Ramos (cell line): ENCODE data around the gene B3GALT5.

Source experiments
- in situ Hi-C: fragments of 300-500 bp; cut with MboI; formaldehyde crosslinking; loops from one replicate; pipeline ENCODE4 v1.14.3; 2022; ENCODE audit warnings: low sequenced_read_pairs; ENCODE audit not compliant: unreplicated experiment

Gene B3GALT5

DNA sequence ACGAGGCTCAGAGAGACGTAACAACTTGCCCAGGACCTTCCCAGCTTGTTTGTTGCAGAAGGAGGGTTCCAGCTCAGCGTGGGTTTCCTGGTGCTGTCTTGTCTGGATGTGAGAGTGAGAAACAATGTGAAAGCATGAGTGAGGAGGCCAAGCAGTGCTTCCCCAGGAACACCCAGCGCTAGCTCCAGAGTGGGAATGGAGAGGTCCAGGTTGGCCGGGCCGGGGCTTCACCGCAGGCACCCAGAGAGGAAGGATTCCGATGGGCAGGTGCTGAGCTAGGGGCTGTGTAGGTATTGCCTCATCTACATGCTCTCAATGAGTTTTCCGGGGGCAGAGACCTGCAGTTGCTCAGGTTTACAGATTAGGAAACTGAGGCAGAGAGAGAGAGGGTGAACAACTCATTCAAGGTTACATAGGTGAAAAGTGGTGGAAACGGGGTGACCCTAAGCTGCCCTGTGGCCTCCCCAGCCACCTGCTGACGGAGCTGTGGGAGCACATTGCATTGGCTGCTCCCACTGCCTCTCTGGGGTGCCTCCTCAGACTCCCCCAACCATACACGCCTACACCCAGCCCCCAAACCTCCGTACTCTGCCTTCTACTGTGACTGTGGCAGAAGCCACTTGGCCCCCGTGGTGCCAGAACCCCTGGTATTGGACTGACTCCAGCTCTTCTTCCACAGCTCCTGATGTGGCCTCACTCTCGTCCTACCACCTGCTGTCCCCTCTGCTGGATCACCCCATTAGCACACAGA is 51.2 kb downstream of the B3GALT5 start:
- in situ Hi-C loops: no loop called here

DNA sequence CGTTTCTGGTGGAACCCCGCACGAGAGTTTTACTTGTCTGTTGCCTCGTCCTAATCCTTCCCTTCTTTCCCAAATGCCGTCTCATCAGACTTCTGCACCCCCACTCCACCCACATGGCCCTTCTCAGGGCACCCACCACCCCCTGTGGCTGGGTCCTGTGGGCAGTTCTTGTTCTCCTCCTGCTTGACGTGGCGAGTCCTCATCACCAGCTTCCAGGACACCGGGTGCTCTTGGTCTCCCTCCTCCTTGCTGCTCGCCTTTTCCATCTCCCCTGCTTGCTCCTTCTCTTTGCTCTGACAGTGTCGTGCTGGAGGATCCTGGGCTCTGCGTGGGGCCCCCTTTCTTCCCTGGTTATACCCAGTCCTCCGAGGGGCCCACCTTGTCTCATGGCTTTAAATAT is 51.8 kb downstream of the B3GALT5 start:
- in situ Hi-C loops: no loop called here

DNA sequence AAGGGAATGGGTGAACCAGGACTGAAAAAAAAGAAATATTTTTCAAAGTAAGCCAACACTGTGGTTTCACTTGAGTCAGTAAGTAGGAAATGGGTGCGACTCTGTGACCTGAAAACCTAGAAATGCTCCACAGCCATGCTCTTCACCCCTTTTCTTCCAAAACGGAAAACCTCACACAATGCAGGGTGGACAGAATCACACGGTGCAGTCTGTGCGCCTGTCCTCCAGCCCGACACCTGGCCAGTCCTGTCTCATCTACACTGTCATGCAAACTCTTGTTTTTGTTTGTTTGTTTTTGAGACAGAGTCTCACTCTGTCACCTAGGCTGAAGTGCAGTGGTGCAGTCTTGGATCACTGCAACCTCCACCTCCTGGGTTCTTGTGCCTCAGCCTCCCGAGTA is 53.3 kb downstream of the B3GALT5 start:
- in situ Hi-C loops: no loop called here

DNA sequence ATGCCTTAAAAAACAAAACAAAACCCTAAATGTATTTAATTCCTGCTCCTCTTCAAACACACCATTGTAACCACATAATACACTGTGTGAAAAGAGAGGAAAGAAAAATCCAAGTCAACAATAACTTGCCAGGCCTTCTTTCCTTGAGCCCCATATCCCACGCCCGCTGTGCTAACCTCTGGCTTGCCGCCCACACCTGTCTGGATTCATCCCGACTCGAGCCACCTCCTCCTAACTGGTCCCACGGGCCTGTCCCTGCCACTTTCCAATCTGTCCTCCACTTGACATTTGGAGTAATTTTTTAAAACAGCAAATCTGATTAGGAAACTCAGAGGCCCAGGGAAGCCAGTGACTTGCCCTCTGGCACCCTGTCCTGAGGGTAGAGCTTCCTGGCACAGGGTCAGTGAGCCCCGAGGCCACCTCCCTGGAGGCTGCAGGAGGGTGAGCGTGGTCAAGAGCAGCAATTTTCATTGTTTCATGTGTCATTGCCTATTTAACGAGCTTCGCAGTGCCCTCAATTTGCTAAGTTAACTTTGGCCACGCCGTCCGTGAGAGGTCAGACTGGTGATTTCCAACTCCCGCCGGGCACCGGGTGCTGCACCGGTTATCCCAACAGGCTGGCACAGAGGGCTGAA is 54.1 kb downstream of the B3GALT5 start:
- in situ Hi-C loops: no loop called here

DNA sequence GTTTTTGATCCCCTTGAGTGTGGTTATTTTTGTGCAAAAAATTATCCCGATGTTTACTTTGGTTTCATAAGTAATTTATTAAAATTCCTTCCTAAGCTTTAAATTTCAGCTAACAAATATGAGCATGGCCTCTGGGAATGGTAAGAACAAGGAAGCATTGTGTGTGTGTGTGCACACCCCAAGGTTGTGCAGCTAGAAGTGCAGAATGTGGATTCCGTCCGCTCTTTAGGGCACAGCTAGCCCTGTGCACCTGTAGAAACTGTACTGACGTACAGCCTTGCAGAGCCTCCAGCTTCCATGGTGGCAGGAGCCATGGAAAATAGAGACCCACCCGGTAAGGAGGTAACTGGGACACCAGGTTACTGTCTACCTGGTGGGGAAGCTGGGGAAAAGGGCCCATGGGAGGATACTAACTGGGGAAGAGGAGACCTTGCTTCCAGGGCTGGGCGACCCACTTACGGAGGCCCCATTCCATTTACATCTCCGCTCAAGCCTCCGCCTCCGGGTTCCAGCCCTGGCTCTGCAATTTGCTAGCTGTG is 54.7 kb downstream of the B3GALT5 start:
- in situ Hi-C loops: no loop called here

DNA sequence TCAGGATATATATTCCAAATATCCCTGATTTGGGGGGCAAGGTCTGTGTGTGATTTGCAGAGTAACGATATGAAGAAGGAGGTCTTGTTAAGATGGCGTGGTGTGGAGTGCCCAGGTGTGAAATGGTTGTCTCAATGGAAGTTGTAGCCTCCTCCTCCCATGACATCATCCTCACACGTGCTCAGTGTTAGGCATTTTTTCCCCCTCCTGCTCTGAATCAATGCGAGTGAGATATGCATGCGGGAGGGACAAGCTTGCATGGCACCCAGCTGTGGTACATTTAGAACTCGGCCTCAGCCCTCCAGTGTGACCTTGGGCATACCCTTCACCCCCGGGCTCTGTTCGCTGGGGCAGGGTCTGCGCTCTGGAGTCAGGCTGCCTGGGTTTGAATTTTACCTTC is 55.6 kb downstream of the B3GALT5 start:
- in situ Hi-C loops: no loop called here

DNA sequence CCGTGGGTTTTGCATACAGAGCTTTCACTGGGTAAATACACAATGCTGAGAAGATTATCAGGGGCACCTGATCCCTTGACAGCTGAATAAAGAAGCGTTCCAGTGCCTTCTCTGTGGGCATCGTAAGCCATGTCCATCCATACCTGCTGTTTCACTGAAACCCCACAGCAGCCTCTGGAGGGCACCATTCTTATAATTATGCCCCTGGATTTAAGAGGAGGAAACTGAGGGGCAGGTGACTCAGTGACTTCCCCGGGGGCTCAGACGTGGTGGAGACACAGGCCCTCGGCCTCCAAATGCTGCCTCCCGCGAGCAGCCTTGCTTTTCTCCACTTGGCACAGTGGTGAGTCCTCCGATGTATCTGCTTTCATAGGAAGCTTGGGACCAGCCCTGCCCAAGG is 56.7 kb downstream of the B3GALT5 start:
- in situ Hi-C loops: no loop called here

DNA sequence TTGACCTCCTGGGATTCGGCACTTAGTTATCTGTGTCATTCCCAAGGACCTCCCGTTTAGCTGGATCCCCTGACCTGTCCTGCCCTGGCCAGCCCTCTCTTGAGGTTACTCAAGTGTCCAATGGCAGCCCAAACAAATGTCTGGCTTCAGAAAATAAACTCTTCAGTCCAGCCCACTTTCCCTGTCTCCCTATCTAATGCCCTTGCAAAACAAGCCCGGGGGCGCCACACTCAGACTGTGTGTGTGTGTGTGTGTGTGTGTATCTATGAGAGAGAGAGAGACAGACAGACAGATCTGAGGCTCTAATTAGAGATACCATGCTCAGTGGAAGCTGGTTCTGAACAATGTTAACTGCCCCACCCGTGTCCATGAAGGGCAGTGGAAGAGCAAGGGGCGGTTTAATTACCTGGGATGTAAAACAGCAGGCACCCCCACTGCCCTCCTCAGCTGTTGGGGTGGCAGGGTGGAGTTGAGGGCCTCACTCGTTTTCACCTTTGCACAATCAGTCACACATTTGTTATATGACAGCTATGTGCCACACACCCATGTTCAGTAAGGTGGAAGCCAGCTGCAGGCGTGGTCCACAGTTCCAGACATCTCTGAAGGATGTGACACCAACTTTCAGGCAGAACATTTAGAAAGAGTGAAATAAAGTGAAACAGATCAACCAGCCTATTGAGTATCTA is 57.4 kb downstream of the B3GALT5 start:
- in situ Hi-C loops: no loop called here

DNA sequence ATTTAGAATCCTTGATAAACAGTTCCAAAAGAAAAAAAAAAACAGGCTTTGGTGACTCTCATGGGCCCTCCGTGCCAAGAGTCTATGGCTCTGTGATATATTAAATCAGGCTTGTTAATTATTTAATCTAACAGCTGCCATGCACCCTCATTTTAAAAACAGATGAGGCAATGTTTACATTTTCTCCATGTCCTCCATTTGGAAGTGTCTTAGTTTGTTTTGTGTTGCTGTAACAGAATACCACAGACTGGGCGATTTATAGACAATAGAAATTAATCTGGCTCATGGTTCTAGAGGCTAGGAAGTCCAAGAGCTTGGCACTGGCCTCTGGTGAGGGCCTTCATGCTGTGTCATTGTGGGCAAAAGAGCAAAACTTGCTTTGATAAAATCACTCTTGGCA is 58.0 kb downstream of the B3GALT5 start:
- in situ Hi-C loops: no loop called here

DNA sequence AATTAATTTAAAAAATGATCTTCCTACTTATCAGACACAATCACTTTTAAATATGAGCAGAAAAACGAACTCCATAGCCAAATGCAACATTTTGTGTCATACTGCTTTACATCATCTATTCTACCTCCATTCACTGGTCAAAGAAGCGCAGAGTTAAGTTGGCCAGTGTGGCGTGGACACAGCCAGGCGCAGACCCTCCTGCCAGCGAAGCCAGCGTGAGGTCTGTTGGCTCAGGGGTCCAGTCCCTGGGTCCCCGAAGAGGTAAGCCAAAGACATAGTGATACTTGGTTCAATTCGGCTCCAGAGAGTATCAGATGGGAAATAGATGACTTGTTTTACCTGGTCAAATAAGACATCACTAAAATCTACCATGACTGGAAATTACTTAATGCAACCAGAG is 59.2 kb downstream of the B3GALT5 start:
- in situ Hi-C loops: no loop called here

DNA sequence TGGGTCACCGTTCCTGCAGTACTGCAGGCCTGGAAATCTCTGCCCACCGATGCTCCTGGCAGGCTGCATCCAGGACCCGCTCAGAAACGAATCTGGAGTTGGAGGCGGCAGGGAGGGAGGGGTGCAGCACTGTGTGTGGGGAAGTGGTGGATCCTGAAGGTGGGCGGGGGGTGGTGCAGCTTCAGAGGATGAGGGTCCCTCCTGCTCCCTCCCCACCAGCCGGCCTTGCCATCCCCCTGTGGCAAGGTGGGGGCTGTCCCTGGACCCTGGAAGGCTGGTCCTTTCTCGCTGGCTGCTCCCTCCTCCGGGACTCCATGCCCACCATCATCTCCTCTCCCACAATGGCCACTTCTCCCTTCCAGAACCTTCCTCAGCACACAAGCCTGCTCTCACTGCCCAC is 60.4 kb downstream of the B3GALT5 start:
- in situ Hi-C loops: no loop called here

DNA sequence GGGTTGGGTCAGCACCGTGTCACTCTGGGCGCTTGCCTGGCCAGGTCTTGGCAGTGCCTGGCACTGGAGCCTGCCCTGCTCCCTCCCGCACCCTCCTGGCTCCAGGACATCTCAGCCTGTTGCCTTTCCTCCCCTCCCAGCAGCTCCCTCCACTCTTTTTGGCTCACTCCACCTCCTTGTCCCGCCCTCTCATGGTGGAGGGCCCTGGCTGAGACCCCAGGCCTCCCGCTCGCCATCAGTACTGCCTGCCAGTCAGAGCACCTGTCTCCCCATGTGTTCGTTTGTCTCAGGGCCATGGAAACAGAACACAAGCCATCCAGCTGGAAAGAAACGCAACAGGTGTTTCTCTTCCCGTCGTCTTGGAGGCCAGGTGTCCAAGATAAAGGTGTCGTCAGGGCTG is 61.0 kb downstream of the B3GALT5 start:
- in situ Hi-C loops: no loop called here

DNA sequence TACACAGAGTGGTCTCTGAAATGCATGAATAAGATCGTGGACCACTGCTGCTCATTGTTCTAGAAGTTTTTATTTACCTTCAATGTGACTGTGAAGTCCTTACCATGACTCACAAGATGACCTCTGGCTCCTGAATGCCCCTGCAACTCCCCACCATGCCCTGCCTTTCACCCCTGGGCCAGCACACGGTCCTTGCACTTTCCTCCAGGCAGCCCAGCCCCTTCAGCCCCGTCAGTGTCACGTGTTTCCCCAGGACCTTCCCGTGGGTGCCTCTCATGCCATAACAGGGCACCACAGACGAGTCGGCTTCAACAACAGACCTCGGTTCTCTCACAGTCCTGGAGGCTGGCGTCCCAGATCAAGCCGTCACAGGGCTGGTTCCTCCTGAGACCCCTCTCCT is 62.1 kb downstream of the B3GALT5 start:
- in situ Hi-C loops: no loop called here

DNA sequence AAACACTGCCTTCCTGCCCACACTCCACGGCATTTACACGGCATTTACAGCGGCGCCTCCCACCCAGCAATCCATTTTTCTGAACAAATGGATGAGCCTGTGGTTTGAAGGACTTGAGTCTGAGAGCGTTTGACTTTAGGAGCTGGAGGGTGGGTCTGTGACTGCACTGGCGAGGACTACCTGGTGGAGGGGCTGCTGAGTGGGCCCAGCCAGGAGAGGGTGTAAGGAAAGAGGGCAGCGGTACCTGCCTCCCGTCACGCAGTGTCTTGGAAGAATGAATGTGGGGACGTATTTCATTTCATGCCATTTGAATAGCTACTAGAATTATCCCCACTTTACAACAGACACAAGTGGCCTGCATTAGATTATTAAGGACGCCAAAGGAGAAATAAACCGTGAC is 62.9 kb downstream of the B3GALT5 start:
- in situ Hi-C loops: no loop called here

DNA sequence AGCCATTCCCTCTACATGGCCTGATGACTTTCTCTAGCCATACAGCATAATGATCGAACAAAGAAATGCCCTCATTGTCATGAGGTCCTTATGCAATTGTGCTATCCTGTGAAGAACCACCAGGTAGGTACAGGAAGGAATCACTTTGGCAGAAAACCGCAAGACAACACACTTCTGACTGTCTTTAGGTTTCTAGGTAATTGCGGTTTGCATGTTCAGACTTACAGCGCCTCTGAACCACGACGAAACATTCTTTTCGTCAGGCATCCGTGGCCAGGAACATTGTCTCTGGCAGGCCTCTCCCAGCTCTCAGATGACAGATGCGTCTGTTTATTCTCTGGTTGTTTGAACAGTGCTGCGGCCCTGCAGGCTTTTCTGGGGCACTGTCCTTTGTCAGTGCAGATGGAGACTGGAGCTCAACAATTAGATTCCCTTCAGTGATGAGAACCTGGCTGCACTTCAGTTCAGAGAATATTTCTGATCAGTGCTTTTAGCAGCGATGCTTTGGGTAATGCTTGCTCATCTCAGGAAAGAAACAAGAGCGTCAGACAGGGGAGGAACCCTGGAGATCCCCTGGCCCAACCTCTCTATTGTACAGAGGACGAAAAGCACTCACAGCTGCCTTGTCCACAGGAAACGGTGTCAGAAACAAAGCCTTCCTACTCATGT is 63.4 kb downstream of the B3GALT5 start:
- in situ Hi-C loops: no loop called here

DNA sequence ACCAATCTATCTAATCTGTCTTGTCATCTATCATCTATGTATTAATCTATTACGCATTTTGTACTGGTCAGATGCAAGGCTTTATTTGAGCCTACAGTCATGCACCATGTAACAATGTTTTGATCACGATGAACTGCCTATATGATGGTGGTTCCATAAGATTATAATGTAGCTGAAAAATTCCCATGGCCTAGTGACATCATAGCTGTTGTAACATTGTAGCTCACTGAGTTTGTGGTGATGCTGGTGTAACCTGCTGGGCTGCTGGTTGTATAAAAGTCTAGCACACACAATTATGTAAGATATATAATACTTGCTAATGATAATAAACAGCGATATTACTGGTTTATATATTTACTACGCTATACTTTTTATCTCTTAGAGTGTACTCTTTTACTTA is 67.5 kb downstream of the B3GALT5 start:
- in situ Hi-C loops: no loop called here

DNA sequence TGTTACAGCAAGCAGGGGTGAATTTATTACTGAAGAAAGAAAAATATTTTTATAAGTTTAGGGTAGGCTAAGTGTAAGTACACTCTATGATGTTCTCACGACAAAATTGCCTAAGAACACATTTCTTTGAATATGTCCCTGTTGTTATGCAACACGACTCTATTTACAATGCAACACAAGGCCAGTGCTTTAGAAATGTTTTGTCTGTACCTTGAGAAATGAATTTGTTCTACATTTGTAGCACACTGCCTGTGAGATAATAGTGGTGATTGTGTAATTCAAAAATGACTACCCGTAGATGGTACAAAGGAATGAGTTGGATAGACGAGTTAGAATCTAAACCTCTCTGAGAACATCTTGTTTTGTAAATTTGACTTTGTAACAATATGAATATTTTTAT is 68.5 kb downstream of the B3GALT5 start:
- in situ Hi-C loops: no loop called here

DNA sequence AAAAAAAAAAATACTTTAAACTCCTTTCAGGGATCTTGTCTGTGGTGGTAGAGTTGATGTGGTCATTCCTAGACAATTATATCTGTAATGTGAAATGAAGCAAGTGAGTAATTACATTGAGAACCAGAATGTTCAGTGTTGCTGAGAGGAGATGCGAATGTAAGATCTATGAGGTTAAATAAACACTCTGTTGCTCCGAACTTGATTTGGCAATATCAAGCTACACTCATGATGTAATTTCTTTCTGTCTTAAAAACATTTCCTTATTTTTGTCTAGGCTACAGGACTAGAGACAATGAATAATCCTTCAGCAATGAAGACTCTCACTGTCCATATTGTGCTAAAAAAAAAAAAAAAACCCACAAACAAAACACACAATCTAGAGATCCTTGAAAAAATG is 69.1 kb downstream of the B3GALT5 start:
- in situ Hi-C loops: no loop called here

DNA sequence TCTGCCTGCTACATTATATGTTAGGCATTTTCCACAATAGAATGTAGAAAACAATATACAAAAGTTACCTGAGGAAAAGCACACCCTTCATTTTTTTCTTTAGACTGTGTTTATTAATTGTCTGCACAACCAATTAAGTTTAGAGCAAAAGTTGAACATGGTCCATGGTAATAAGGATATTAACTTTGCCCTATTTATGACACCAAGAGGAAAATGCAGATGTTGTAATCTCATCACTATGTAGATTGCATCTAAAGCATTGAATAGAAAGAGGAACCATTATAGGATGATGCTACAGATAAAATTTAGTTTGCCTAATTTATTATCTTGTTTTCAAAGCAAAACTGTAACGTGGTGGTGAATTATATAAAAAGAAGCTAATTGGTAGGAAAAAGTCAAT is 72.5 kb downstream of the B3GALT5 start:
- in situ Hi-C loops: no loop called here

DNA sequence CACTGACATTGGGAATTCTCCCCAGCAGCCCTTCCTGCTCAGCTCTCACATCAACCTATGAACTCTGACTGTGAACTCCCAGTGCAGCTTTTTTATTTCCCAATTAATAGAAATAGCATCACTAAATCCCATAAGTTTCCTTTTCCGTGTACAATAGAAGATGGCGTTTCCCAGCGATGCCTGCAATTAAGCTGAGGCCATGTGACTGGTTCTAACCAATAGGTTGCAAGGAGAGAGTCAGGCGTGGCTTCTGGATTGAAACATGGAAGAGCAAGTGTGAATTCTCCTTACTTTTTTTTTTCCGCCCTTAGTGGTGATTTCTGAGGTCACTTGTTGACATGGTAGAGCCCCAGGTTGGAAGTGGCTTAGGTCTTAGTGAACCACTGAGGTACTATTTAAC is 73.3 kb downstream of the B3GALT5 start:
- in situ Hi-C loops: no loop called here
